HG03196 (cell line): Measurements from ENCODE around the gene IL25.
"Not testable (repeated sequence)": the region's sequence is repeated elsewhere in the genome, so short reads cannot be mapped to it uniquely, and the experiment has no call there.

ENCODE experiments used
- ATAC-seq: cut with Tn5 transposase; IDR thresholded peaks from one replicate; pipeline ENCODE4 v1.9.1; 2021; ENCODE audit not compliant: unreplicated experiment

Gene IL25

GRCh38 chr14:23387916-23388882, 15.6 kb downstream of the IL25 start:
- no peak for ATAC-seq

GRCh38 chr14:23388996-23389395, 16.4 kb downstream of the IL25 start:
- ATAC-seq, result no peak

- ATAC-seq, result no peak
Measured at GRCh38 chr14:23389396-23389795, 16.8 kb downstream of the IL25 start.

- ATAC-seq, result not testable (repeated sequence)
Measured at GRCh38 chr14:23389871-23390270, 17.3 kb downstream of the IL25 start.

- no peak for ATAC-seq
Measured at GRCh38 chr14:23392613-23393012, 20.0 kb downstream of the IL25 start.

GRCh38 chr14:23396126-23396525, 23.5 kb downstream of the IL25 start:
- no peak for ATAC-seq

- ATAC-seq, result no peak
Measured at GRCh38 chr14:23396781-23397407, 24.3 kb downstream of the IL25 start.

GRCh38 chr14:23398348-23398747, 25.7 kb downstream of the IL25 start:
- no peak for ATAC-seq

GRCh38 chr14:23399136-23399535, 26.5 kb downstream of the IL25 start:
- no peak for ATAC-seq

- no peak for ATAC-seq
Measured at GRCh38 chr14:23399591-23399990, 27.0 kb downstream of the IL25 start.

GRCh38 chr14:23400496-23401149, 28.0 kb downstream of the IL25 start:
- ATAC-seq, result not testable (repeated sequence)

GRCh38 chr14:23401291-23401690, 28.7 kb downstream of the IL25 start:
- ATAC-seq, result no peak

- no peak for ATAC-seq
Measured at GRCh38 chr14:23402296-23403138, 29.9 kb downstream of the IL25 start.

- ATAC-seq, result no peak
Measured at GRCh38 chr14:23403139-23403438, 30.5 kb downstream of the IL25 start.

GRCh38 chr14:23403908-23404307, 31.3 kb downstream of the IL25 start:
- no peak for ATAC-seq

- ATAC-seq, result no peak
Measured at GRCh38 chr14:23404331-23404900, 31.8 kb downstream of the IL25 start.

GRCh38 chr14:23405096-23405495, 32.5 kb downstream of the IL25 start:
- no peak for ATAC-seq

GRCh38 chr14:23405516-23406025, 33.0 kb downstream of the IL25 start:
- ATAC-seq, result no peak

- ATAC-seq, result no peak
Measured at GRCh38 chr14:23406244-23406643, 33.6 kb downstream of the IL25 start.

- no peak for ATAC-seq
Measured at GRCh38 chr14:23406725-23407355, 34.2 kb downstream of the IL25 start.
